NCI-H1436 (cell line): Measurements from ENCODE around the gene COX19.
"Not testable (repeated sequence)": the region's sequence is repeated elsewhere in the genome, so short reads cannot be mapped to it uniquely, and the experiment has no call there.

Experiments used
- DNase-seq: peaks from one replicate; lab custom pipeline; 2025; lab: John Stamatoyannopoulos, UW

The COX19 gene

DNA sequence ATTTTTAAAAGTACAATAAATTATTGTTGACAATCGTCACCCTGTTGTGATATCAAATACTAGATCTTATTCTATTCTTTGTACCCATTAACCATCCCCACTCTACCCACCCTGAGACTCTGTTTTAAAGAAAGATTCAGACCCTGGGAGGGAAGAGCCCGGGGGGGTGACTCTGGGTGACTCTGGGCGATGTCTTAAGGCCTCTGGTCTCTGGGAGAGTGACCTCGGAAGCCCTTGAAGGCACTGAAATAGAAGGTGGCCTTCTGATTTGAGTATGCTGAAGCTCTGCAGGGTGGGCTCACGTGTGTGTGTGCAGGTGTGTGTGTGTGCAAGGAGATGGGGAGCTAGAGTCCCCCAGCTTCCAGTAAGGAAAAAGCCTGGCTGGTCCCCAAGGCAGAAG lies 30.6 kb downstream of the COX19 start:
- no peak for DNase-seq

DNA sequence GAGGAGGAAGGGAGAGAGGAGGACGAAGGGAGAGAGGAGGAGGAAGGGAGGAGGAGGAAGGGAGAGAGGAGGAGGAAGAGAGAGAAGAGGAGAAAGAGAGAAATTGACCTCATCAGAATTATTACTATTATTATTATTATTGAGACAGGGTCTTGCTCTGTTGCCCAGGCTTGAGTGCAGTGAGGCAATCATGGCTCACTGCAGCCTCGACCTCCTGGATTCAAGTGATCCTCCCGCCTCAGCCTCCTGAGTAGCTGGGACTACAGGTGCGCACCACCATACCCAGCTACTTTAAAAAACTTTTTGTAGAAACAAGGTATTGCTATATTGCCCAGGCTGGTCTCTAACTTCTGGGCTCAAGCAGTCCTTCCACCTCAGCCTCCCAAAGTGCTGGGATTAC lies 31.6 kb downstream of the COX19 start:
- DNase-seq, result not testable (repeated sequence)

DNA sequence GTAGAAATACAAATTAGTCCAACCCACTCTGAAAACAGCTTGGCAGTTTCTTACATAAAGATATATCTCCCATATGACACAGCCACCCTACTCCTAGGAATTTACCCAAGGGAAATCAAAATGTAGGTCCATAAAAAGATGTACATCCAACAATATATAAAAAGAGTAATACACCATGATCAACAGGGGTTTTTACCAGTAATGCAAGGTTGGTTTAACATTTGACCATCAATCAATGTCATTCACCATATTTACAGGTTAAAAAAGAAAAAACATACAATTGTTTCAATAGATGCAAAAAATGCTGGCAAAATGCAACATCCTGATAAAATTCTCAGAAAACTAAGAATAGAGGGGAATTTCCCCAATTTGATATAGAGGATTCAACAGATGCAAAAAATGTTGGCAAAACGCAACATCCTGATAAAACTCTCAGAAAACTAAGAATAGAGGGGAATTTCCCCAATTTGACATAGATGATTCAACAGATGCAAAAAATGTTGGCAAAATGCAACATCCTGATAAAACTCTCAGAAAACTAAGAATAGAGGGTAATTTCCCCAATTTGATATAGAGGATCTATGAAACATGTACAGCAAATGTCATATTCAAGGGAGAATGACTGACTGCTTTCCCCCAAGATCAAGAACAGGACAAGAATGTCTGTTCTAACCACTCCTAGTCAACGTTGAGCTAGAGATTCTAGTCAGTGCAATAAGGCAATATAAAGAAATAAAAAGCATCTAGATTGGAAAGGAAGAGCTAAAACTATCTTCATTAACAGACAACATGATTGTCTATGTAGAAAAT lies 34.5 kb downstream of the COX19 start:
- DNase-seq, result no peak

DNA sequence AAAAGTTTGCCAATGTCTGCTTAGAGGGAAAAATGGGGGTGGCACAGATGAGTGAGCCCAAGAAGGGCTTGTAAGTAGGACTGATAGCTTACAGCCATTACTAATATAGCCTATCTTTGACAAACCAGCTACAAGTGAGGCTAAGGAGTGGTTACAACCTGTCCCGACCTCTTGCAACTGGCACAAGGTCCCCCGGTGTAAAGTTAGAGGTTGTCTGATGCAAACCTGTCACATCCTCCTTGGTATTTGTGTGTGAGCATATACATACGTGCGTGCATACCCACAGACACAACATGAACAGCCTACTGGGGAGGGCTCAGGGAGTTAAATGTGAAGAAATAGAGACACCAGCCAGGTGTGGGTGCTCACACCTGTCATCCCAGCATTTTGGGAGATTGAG lies 35.5 kb downstream of the COX19 start:
- DNase-seq, result no peak

DNA sequence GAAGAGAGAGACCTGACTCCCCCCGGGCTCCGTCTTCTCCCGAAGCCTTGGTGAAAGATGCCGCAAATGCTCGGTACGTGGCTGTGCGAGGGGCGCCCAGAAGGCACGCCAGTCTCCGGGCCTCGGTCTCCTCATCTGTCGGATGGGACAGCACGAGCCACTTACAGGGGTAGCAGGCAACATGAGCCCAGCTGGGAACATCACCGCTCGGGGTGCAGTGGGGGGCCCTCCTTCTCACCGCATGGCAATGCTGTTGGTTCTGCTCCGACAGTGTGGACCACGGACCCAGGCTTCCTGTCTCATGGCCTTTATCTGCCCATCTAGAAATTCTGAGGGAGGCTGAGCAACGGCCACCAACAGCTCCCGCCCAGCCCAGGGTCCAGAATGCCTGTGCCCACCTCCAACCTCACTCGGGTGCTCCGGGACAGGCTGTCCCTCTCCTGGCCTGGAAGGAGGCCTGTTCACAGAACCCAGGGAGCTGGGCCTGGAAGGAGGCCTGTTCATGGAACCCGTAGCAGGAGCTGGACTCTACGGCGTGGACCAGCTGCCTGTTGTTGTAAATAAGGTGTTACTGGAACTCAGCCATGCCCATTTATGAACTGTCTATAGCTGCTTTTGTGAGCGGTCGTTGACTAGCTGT lies 36.7 kb downstream of the COX19 start:
- no peak for DNase-seq

DNA sequence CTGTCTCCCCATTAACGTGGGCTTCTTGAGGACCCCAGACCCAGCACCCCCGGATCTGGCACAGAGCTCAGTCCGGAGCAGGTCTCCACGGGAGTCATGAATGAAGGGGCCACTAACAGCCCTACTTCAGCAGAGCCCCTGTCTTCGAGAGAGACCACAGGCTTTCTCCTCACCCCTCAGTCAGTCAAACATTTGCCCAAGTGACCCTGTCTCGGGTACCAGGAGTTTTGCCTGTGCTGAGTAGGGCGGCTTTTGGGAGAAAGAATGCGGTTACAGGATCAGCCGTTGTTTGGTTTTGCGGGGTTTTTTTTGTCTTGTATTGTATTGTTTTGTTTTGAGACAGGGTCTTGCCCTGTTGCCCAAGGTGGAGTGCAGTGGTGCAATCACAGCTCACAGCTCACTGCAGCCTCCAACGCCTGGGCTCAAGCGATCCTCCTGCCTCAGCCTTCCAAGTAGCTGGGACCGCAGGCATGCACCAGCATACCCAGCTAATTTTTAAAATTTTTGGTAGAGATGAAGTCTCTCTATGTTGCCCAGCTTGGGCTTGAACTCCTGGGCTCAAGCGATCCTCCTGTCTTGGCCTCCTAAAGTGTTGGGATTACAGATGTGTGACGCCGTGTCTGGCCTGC lies 37.4 kb downstream of the COX19 start:
- DNase-seq, result no peak

DNA sequence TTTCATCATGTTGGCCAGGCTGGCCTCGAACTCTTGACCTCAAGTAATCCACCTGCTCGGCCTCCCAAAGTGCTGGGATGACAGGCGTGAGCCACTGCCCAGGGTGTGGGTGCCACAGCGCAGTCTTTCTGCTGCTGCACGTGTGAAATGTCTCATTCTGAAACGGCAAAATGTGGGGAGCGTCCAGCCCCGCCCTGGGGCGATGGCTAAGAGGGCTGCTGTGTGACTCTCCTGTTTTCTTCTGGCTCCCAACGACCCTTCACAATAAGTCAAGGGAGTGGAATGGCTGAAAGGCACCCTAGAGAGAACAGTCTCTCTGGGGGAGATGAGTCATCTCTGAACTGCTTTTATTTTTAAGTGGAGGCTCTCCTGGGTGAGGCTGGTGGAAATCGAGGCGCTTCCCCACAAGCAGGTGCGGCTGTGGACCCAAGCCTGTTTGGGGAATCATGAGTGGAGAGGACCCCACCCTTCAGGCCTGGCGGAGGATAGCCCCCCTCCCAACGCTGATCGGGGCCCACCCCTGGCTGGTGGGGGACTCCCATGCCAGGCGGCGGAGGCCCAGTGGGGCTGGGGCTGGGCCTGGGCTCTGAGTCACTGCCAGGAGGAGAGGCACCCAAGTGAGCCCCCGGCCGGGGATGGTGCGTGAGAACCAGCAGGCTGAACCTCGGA lies 38.8 kb downstream of the COX19 start:
- DNase-seq, result peak; percentile 45

DNA sequence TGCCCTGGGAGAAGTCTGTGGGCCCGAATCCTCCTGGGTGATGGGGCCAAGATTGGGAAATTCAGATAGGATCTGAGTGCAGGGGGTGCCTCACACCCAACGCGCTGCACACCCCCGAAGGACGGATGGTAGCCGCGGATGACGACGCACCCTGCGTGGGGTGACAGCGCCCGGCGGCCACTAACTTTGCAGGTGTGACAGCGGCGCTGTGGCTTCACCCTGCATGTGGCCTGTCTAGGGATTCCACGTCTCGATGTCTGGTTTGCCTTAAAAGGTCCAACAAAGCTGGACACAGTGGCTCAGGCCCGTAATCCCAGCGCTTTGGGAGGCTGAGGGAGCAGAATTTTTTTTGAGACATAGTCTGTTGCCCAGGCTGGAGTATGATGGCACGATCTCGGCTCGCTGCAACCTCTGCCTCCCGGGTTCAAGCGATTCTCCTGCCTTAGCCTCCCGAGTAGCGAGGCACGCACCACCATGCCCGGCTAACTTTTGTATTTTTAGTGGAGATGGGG lies 39.4 kb downstream of the COX19 start:
- no peak for DNase-seq

DNA sequence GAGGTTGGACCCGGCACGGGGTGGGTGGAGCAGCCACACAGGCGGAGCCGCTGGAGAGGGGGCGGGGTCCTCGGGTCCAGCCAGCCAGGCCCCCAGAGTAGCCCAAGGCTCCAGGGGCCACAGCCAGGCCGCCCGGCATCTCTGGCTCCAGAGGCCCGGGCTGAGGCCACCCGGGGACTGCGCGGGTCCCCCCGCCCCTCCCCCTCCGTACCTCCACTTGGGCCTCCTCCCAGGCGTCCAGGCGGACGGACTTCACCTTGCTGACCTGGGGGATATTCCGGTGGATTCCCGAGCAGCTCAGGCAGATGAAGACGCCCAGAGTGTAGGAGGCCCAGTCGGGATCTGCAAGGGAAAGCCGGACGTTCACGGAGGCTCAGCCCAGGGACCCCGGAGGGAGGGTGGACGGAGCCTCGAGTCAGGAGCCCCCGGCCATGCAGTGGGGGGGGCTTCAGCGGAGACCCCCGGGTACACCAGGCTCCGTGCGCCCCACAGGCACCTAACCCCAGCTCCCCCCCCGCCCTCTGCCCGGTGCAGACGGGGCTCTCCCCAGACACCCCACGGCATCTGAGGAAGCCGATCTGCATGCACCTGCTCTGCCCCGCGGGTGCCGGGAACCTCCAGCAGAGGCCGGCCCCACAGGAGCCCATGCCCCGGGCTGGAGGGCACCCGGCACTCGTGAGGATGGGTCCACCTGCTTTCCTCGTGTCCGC lies 40.0 kb downstream of the COX19 start:
- no peak for DNase-seq

DNA sequence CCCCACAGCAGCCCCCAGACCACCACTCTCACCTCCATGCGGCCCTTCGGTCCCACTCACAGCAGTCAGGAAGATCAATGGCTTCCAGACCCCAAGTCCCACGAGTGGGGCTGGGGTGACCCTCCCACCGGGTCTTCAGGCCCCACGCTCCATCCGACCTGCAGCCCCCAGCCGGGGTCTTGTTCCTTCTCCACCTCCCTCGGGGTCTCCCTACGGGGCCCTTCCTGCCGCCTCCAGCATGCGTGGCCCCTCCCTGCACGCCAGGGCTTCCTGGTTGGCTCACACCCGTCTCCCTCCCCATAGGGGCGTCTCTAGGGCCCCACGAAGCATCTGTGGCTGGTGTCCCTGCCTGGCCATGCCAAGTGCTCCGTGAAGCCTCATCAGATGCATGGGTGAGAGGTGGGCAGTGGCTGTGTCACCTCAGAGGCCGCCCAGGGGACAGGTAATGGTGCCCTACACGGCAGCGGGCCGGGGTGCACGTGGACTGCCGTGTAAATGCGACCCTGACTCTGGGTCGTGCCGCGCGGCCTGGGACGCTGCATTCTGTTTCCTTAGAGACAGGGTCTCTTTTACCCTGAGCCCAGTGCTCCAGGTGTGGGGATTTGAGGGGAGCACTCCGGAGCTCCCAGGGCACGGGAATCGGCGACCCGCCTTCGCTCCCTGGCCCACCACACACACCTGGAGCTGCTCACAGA lies 40.7 kb downstream of the COX19 start:
- DNase-seq, result no peak

DNA sequence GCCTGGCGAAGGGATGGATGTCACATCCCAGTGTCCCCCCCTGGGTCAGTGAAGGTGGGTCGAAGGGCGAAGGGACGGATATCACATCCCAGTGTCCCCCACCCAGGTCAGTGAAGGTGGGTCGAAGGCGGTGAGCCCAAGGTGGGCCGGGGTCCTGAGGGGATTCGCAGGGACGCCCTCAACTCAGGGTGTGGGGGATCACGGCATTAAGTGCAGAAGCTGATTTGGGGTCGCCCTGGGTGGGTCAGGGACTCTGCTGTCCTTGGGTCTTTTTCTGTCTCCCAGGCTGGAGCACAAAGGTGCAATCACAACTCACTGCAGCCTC lies 42.7 kb downstream of the COX19 start:
- no peak for DNase-seq

DNA sequence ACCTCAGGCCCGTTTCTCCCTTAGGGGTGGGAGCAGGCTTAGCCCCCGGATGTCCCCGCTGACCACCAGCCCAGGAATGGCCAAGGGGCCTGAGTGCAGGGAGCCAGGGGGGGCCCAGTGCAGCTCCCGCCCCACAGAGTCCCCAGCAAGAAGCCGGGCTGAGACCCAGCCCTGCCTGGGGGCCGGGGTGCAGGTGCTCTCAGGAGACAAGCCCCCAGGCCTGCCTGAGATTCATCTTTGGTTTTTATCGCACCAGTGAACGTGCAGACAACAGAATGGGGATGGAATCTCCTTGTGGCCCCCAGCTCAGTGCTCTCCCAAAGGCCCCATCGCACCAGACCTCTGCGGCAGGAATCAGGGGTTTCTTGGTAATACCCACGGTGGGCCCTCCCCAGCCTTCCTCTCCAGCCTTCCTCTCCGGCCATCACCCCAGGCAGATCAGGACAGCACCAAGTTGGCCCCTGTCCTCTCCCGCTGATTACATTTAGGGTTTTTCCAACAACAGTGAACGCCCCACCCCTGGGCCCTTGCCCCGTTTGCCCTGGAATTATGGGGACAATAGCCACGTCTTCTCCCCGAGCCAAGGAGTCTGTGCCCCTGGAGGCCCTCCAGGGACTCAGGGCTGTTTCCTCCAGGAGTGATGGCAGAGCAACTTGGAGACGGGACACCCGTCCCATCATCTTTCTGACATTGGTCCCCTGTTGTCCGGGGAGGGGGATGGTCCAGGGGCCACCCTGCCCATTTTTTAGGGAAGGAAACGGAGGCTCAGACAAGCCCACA lies 43.3 kb downstream of the COX19 start:
- no peak for DNase-seq

DNA sequence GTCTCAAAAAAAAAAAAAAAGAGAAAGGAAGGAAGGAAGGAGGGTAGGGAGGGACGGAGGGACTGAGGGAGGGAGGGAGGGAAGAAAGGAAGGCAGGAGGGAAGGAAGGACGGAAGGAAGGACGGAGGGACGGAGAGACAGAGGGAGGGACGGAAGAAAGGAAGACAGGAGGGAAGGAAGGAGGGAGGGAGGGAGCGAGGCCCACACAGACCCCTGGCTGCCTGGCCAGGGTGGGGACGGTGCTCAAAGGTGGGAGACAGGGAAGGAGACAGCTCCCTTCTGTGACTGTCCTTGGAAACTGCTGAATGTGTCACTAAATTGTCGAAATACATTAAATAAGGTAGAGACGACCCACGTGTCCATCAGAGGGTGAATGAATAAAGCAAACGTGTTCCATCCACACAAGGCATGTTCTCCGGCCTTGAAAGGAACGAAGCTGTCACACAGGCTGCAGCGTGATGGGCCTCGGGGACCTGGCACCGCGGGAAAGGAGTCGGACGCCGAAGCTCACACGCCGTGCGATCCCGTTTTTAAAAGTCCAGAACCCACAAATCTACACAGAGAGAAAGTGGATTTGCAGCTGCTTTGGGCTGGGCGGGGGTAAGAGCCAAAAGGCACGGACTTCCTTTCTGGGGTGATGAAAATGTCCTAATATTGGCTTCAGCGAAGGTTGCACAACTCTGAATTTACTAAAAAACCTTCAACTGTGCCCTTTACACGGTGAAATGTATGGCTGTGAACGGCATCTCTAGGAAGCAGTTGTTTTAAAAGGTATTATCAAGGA lies 44.2 kb downstream of the COX19 start:
- DNase-seq, result no peak

DNA sequence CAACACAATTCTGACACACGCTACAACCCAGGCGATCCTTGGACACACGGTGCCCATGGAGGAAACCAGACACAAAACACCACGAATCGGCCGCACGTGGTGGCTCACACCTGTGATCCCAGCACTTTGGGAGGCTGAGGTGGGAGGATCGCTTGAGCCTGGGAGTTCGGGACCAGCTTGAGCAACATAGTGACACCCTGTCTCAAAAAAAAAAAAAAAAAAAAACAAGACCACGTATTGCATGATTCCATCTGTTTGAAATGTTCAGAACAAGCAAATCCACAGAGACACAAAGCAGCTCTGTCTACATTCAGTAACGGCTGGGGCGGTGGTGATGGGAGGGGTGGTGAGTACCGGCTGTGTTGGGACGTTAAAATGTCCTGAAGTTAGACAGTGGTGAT lies 46.0 kb downstream of the COX19 start:
- no peak for DNase-seq

DNA sequence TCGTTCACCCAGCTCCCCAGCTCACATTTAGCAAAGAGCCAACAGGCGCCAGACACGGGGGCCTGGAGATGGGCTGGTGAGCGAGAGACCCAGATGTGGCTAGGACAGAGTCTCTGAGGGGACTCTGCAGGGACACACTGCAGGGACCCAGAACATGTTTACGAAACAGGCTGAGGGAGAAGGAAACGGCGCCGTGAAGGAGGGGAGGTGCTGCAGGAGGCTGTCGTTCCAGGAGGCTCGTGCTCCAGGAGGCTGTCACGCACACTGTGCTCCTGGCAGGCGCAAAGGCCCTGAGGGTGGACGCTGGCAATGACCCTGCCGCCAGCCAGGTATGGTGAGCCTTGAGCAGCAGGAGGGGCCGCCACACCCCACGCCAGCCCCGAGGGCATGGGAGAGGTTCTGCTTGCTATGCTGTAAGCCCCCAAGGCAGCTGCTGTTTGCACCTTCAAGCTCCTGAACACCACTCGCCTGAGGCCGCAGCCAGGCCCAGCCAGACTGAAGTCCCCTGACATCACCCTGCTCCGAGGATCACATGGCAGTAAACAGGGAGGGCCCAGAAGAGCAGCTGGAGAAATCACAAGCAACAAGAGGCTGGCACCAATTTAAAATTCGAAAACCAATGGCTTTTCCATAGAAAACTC lies 48.2 kb downstream of the COX19 start:
- no peak for DNase-seq

DNA sequence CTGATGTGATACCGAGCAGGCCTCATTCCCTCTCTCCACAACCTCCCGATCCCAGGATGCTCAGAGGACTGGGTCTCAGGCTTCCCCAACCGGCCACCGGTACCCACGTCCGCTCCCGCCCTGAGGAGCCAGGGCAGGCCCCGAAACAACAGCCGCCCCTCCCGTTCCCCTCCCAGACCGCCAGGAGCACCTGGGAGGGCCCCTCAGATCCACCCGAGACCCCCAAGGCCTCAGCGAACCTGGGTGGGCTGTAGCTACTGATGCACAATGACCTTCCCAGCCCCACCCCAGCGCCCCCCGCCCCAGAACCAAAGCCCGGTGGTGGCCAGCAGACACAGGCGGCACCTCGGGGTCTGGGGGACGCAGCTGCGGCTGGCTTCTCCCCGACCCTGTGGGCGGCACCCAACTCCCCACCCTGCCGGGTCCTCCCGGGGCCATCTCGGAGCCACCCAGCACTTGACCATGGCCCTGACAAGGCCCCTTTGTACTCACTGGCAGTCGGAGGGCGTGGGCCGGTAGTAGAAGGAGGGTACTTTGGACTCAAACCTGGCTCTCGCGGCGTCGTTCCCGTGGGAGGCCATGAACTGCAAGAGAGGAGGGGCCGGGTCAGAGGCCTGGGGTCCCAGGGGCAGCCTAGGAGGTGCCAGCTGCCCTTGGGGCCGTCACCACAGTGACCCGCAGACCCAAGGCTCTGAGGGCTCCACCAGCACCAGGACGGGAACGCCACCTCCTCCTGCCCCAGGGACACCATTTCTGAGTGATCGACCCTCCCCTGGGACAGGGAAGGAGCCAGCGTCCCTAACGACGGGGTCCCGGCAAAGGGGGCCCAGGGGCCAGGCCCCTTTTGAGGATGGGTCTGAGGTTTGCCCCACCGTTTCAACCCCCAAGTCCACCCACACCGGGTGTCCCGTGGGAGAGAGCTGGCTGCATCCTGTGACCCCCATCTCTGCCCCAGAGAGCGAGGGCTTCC lies 49.0 kb downstream of the COX19 start:
- DNase-seq, result no peak

DNA sequence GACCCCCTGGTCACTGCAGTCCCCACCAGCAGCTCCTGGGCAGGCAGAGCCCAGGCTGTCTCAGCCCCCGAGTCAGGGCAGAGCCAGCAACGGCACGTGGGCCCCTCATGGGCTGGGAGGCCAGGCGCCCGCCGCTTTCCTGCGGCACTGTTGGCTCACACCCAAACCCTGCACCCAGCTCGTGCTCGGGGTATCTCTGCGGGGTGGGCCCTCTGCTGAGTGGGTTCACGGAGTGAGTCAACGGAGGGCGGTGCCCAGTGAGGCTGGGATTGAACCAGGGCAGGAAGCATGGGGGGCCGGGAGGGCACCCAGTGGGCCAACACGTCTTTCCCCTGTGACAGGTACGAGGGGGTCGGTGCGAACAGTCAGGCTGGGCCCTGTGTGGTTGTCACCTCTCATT lies 49.7 kb downstream of the COX19 start:
- no peak for DNase-seq
